8988T (cell line): ENCODE data around the gene CNPPD1.
A peak's percentile ranks its signal among the peaks of the same experiment; 100 is the strongest.
"Not testable (repeated sequence)": the region's sequence is repeated elsewhere in the genome, so short reads cannot be mapped to it uniquely, and the experiment has no call there.

Experiments
- DNase-seq: peaks from one replicate; pipeline ENCODE4 v3.0.0; 2011

Gene CNPPD1

DNA sequence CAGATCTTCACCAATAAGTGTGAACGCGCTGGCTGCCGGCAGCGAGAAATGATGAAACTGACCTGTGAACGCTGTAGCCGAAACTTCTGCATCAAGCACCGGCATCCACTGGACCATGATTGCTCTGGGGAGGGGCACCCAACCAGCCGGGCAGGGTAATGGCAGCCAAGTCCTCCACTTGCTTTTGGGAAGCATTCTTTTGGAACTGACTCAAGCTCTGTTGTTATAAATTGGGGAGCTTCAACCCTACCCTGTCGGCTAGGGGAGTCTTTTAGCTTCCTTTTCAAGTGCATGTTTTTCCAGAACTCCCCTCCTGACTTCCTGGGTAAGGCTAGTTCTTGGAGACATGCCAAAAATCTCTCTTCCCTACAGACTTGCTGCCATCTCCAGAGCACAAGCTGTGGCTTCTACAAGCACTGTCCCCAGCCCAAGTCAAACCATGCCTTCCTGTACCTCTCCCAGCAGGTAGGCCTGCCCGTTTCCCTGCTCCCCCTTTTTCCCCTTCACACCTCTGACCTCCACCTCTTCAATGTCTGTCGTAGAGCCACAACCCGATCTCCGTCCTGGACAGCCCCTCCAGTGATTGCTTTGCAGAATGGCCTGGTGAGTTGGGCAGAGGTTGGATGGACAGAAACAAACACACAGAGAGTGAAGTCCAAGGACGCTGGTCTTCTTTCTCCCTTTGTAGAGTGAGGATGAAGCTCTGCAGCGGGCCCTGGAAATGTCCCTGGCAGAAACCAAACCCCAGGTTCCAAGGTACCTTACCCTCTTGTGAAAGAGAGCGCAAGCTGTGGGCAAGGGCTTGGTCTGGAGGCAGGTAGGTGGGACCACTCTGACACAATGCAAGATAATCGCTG lies 31.4 kb upstream of the CNPPD1 start:
- DNase-seq: no peak

DNA sequence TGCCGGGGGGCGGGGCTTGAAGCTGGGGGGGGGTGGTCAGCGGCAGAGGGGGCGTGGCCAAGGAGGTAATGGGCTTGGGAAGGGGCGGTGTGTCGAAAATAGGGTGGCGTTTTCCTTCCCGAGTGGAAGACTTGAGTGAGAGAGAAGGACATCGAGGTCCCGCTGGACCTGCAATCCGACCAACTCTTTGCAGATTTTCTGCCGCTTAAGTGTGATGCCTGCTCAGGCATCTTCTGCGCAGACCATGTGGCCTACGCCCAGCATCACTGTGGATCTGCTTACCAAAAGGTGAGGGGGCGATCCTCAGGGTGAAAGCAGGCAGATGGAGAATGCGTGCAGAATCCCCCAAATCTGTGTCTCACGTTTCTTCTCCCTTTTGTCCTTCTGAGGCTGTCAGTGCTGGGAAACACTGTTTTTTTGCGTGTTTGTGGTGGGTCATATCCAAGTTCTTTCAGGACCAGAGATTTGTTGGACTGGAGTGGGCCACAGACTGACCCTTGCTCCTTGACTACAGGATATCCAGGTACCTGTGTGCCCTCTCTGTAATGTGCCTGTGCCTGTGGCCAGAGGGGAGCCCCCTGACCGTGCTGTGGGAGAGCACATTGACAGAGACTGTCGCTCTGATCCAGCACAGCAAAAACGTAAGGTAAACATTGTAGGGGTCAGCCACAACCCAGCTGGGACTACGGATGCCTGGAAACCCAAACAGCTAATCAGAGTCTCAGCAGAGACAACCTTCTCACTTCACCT lies 30.6 kb upstream of the CNPPD1 start:
- DNase-seq: no peak

DNA sequence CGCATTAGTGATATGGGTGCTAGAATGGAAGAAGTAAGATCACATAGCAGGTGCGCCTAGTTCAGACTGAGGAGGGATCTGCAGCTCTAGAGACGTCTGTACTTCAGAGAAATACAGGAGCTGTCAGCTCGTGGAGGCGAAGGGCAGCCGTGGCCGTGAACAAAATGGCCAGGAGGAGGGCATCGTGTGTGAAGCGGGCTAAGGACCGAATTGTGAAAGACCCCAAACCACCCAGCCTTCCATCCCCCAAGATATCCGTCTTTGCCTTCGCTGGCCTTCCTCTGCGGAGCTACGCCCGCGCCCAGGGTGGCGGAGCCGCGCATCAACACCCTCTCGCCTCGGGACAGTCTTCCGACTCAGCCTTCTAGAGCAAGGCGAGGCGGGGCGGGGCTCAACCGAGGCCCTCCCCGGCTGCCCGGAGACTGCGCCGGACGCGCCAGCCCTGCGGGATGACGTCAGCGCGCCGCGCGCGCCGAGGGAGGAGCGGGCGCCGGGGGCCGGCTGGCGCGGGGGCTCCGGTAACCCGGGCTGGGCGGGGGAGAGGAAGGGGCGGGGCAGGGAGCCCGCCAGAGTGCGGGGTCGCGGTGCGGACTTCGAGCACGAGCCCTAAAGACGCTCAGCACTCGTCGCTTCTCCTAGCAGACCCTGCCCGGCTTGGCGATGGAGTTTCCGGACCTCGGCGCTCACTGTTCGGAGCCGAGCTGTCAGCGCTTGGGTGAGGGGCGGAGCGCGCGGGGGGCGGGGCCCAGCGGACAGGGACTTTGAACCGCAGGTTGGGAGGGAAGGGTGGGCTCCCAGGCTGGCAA lies 29.8 kb upstream of the CNPPD1 start, which contains the start of gene ZFAND2B:
Gene ZFAND2B, plus strand, starts transcription at position 455 of the 806 bp plus-strand sequence. Its CDS starts 206 bp downstream, at position 661.
- peak; percentile 96 for DNase-seq

DNA sequence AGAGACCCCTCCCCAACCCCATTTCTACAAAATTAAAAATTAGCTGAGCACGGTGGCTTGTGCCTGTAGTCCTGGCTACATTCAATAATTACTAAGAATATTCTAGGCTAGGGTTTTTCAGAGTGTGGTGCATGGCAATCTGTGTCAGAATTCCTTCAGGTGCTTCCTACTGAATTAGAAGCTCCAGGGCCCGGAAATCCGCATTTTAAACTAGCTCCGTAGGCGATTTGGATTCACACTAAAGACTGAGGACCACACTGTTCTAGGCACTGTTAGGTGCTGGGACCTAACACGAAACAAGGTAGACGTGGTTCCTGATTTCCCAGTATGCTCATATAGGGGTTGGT lies 29.2 kb upstream of the CNPPD1 start:
- DNase-seq: no peak

DNA sequence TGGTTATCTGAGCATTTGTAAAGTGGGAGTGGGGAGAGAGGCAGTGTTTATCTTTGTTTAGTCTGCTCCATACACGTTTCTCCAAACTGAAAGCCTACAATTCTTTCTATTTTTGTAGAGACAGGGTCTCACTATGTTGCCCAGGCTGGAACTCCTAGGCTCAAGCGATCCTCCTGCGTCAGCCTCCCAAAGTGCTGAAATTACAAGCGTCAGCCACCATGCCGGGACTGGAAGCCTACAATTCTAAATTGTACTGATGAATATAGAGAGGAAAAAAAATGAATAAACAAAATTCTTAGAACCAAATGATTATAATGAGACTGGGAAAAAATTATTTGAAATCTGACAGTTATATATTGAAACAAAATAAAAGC lies 28.4 kb upstream of the CNPPD1 start:
- DNase-seq: no peak

DNA sequence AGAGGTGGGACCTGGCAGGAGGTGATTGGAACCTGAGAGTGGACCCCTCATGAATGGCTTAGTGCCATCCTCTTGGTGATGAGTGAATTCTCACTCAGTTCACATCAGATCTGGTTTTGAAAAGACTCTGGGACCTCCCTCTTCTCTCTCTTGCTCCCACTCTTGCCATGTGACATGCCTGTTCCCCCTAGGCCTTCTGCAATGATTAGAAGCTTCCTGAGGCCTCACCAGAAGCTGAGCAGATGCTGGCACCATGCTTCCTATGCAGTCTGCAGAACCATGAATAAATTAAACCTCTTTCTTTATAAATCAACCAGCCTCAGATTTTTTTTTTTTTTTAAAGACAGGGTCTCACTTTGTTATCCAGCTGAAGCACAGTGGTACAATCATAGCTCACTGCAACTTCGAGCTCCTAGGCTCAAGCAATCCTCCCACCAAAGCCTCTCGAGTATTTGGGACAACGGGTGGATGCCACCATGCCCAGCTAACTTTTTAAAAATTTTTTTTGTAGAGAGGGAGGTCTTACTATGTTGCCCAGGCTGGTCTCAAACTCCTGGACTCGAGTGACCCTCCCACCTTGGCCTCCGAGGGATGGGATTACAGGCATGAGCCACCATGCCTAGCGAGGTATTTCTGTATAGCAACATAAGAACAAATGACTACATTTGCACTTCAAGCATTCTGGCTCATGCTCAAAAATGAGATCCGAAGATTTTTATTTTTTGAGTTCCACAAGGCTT lies 27.9 kb upstream of the CNPPD1 start:
- no peak for DNase-seq

DNA sequence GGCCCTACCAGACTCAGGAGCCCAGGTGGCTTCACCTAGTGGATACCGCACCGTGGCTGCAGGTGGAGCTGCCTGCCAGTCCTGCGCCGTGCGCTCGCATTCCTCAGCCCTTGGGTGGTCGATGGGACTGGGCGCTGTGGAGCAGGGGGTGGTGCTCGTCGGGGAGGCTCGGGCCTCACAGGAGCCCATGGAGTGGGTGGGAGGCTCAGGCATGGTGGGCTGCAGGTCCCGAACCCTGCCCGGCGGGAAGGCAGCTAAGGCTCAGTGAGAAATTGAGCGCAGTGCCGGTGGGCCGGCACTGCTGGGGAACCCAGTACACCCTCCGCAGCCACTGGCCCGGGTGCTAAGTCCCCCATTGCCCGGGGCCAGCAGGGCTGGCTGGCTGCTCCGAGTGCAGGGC lies 24.6 kb upstream of the CNPPD1 start:
- not testable (repeated sequence) for DNase-seq

DNA sequence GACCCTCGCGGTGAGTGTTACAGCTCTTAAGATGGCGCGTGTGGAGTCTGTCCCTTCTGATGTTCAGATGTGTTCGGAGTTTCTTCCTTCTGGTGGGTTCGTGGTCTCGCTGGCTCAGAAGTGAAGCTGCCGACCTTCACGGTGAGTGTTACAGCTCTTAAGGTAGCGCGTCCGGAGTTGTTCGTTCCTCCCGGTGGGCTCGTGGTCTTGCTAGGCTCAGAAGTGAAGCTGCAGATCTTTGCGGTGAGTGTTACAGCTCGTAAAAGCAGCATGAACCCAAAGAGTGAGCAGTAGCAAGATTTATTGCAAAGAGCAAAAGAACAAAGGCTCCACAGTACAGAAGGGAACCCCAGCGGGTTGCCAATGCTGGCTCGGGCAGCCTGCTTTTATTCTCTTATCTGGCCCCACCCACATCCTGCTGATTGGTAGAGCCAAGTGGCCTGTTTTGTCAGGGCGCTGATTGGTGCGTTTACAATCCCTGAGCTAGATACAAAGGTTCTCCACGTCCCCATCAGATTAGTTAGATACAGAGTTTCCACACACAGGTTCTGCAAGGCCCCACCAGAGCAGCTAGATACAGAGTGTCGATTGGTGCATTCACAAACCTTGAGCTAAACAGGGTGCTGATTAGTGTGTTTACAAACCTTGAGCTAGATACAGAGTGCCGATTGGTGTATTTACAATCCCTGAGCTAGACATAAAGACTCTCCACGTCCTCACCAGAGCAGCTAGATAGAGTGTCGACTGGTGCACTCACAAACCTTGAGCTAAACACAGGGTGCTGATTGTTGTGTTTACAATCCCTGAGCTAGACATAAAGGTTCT lies 24.0 kb upstream of the CNPPD1 start:
- not testable (repeated sequence) for DNase-seq

DNA sequence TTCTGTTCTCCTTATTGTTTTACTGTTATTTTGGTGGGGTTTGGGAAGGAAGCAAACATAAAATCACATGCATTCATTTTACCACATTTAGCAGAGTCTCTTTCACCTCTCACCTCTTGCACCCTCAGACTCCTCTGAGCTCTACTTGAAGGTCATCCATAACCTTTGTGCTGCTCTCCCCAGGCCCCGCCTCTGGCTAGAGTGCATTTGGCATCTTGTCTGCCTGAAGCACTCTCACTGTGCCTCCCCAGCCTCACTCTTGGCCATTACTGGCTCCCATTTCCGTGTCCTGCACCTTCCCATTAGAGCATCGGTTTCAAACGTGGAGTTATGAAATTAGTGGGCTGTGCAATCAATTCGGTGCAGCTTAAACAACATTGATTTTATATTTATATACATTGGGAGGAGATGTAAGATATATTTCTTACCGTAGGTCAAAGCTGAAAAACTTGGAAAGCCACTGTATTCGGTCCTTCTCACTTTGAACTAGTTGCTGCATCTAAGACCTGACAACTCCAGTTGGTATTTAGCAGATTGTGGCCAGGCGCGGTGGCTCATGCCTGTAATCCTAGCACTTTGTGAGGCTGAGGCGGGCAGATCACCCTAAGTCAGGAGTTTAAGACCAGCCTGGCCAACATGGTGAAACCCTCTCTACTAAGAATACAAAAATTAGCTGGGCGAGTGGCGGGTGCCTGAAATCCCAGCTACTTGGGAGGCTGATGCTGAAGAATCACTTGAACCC lies 22.9 kb upstream of the CNPPD1 start:
- DNase-seq: no peak

DNA sequence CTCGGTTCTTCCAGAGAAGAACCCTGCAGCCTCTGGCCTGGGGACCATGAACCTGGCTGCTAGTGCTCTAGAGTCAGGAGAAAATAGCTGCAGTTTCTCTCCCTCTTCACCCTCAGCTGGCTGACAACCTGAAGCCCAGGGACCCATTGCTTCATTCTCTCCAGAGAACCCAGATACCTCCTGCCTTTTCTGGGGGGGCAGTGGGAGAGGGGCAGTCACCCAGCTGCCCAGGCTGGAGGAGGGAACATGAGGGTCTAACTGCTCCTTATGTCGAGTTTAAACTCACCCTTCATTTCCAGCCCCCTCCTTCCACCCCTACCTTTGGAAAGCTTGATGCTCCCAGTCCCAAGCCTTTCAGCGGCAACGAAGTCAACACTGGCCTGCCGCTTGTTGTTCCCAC lies 22.2 kb upstream of the CNPPD1 start:
- DNase-seq: no peak

DNA sequence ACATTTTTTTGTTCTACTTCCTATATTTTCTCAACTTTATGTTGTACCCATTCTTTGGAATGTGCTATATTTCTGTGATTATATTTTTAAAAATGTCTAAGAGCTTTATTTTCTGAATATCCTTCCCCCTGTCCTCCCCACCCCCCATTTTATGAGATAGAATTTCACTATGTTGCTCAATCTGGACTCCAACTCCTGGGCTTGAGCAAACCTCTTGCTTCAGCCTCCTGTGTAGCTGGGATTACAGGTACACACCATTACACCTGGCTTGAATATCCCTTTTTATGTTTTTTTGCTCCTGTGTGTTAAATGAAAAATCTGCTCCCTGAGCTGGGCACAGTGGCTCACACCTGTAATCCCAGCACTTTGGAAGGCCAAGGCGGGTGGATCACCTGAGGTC lies 20.7 kb upstream of the CNPPD1 start:
- no peak for DNase-seq

DNA sequence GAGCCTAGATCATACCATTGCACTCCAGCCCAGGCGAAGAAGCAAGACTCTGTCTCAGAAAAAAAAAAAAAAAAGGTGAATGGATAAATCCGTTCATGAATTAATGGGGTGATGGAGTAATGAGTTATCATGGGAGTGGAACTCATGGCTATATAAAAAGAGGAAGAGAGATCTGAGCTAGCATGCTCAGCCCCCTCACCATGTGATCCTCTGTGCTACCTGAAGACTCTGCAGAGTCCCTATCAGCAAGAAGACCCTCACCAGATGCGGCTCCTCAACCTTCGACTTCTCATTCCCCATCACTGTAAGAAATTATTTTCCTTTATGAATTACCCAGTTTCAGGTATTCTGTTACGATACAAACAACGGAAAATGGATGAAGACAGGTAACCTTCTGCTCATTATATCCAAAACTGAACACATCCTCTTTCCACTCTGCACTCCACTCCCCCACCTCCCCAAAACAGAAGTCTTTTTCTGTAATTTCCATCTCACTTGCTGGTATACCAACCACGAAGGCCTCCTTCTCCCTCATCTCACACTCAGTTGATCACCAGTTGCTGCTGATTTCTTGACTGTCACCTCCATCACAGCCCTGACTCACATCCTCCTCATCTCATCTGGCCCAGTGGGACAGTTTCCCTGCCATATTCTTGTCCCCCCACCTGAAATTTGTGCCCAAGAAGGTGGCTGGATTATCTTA lies 10.2 kb upstream of the CNPPD1 start:
- no peak for DNase-seq

DNA sequence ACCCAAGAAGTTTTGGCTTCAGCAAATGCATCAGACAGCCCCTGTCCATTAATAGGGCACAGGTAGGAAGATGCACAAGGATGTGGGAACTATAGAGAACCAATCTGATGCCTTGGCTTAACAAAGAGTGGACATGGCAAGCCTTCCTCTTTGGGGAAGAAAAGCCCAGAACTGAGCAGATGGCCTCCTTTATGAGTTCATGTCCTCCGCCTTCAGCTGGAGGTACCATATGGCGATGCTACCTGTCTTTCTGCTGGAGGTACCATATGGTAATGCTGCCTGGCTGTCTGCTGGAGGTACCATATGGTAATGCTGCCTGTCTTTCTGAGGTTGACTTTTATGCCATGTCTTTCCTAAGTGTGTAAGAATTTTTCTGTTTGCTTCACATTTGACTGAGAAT lies 7.4 kb upstream of the CNPPD1 start:
- DNase-seq: no peak

DNA sequence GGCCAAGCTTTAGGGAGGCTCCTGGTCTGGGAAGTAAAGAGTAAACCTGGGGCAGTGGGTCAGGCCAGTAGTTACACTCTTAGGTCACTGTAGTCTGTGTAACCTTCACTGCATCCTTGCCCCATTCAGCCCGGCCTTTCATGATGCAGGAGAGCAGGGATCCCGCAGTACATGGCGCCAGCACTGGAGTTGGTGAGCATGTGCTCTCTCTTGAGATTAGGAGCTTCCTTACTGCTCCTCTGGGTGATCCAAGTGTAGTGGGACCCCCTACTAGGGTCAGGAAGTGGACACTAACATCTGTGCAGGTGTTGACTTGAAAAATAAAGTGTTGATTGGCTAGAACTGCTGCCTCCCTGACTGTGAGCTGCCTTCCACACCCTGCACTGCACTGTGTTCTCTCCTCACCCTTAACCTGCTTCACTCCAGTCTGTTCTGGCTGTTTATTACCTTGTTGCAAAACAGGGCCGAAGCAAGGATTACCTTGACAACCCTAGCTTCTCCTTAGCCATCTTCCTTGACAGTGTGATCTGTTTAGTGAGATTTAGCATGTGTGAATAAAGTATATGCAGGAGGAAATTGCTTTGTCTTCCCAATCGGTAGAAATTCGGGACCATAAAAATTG lies 6.5 kb upstream of the CNPPD1 start:
- DNase-seq: no peak

DNA sequence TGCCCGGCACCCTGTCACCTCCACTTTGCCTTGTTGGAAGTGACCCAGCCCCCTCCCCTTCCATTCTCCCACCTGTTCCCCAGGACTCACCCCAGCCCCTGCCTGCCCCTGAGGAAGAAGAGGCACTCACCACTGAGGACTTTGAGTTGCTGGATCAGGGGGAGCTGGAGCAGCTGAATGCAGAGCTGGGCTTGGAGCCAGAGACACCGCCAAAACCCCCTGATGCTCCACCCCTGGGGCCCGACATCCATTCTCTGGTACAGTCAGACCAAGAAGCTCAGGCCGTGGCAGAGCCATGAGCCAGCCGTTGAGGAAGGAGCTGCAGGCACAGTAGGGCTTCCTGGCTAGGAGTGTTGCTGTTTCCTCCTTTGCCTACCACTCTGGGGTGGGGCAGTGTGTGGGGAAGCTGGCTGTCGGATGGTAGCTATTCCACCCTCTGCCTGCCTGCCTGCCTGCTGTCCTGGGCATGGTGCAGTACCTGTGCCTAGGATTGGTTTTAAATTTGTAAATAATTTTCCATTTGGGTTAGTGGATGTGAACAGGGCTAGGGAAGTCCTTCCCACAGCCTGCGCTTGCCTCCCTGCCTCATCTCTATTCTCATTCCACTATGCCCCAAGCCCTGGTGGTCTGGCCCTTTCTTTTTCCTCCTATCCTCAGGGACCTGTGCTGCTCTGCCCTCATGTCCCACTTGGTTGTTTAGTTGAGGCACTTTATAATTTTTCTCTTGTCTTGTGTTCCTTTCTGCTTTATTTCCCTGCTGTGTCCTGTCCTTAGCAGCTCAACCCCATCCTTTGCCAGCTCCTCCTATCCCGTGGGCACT lies 5.8 kb upstream of the CNPPD1 start:
- no peak for DNase-seq

DNA sequence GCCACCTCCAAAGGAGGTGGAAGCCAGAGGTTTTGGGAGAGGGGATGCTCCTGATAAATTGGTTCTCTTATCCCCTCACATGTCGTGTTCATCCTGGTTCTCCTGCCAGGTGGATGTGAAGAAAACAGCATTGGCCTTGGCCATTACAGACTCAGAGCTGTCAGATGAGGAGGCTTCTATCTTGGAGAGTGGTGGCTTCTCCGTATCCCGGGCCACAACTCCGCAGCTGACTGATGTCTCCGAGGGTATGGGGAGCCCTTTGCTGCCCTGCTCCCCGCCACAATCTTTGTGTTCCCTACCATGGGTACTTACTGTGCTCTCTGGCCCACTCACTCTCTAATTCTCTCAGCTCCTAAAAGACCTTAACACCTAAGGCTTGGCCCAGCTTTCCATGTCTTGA lies 4.8 kb upstream of the CNPPD1 start:
- DNase-seq: no peak

DNA sequence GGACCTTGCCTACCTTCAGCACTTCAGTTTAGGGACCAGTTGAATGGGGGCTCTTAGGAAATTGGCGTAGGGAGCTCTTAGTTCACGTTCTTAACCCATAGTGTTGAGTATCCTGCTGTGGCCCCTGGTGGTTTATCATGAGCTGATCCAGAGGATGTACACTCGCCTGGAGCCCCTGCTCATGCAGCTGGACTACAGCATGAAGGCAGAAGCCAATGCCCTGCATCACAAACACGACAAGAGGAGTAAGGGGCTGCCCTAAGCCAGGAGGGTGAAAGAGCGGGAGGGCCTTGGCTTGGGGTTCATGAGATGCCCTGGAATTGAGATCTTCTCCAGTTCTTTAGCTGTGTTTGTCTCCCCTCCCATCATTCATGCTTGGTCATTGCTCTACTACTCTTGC lies 4.2 kb upstream of the CNPPD1 start:
- DNase-seq: no peak

DNA sequence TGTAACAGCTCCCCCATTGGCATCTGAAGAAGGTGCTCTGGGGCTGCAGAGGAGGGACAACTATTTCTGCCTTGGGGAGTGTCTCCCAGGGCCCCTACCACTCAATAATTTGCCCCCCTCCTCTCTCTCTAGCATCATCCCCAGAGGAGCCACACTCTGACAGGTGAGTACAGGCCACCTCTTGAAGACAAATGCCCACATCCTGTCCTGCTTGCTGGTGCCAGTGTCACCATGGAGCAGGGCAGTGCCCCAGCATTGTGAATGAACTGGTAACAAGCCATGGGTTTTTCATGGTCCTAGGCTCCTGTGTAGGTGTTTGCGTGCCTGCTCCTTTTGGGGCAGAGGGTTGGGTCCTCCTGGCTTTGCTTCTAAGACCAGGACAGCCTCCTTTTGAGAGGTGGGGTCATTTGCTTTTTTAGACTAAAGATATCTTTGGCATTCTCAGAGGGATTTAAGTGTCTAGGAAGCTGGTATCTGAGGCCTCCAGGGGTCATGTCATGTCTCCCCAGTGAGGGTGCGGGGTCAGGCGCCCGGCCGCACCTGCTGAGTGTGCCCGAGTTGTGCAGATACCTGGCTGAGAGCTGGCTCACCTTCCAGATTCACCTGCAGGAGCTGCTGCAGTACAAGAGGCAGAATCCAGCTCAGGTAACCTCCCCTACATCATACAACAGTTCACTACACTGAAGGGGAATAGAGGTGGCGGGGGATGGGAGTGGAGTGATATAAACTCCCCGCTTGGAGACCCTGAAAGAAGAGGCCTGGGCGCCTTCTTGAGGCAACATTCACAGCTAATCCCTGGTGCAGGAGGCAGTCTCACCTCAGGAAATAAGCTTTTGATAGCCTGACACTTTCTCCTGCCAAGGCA lies 3.1 kb upstream of the CNPPD1 start:
- DNase-seq: no peak
